Progenitor cell of endocrine pancreas (in vitro differentiated cells): ENCODE results near the gene RPS24. TPM values are rescaled to one million over a fixed set of nuclear protein-coding genes. Genes with fewer than 3 reads are reported as not detected.

ENCODE experiments used
- DNase-seq: peaks from one replicate; pipeline ENCODE4 v3.0.0; 2021; ENCODE audit warnings: low spot score; ENCODE audit not compliant: unreplicated experiment
- H3K27ac Mint-ChIP-seq: 2 replicates; pipeline ENCODE4 v1.8.0; 2021; ENCODE audit warnings: mild to moderate bottlenecking, moderate library complexity, mixed read lengths
- H3K27me3 Mint-ChIP-seq: 2 replicates; pipeline ENCODE4 v1.8.0; 2021; ENCODE audit warnings: mixed read lengths
- H3K36me3 Mint-ChIP-seq: 2 replicates; pipeline ENCODE4 v1.8.0; 2022; ENCODE audit warnings: mixed read lengths; ENCODE audit not compliant: insufficient read depth
- H3K4me1 Mint-ChIP-seq: 2 replicates; pipeline ENCODE4 v1.8.0; 2021; ENCODE audit warnings: low read depth, mixed read lengths
- H3K4me3 Mint-ChIP-seq: 2 replicates; pipeline ENCODE4 v1.8.0; 2021; ENCODE audit warnings: low read depth, mild to moderate bottlenecking, moderate library complexity, mixed read lengths
- H3K9me3 Mint-ChIP-seq: 2 replicates; pipeline ENCODE4 v1.8.0; 2021; ENCODE audit warnings: low read depth, mixed read lengths
- CTCF ChIP-seq: fragments of 200-600 bp; sonication (generic); IDR thresholded peaks from one replicate; pipeline ENCODE4 v1.5.0; 2021; ENCODE audit warnings: antibody characterized with exemption, mild to moderate bottlenecking; ENCODE audit not compliant: unreplicated experiment
- total RNA-seq: library from RNA; stranded (reverse); gene quantifications from 2 replicates; pipeline ENCODE4 v1.2.1, GENCODE V29; 2021

The RPS24 gene
- total RNA-seq, 1 donor from 2014 or later = 1,431 TPM

DNA sequence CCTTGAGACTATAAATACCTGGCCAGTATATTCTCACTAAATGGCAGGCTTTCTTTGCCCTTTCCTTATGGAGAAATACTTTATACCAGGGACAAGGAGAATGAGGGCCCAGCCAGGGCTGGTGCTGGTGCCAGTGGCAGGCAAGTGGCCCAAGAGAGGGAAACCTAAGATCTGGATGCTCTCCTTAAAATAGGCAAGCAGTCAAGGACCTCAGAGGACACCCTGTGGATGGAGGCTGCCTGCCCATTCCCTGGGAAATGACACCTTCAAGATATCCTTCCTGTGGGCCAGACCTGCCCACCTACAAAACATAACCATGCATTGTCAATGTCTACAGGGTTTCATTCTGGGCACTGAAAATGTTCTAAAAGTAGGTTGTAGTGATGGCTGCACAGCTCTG, 33.5 kb upstream of the RPS24 start:
- TF ChIP-seq CTCF = no peak
- Mint-ChIP-seq H3K9me3 (no peaks in the 10 kb centered on the region), H3K36me3 (peaks cover 37% of the 10 kb centered on the region)

DNA sequence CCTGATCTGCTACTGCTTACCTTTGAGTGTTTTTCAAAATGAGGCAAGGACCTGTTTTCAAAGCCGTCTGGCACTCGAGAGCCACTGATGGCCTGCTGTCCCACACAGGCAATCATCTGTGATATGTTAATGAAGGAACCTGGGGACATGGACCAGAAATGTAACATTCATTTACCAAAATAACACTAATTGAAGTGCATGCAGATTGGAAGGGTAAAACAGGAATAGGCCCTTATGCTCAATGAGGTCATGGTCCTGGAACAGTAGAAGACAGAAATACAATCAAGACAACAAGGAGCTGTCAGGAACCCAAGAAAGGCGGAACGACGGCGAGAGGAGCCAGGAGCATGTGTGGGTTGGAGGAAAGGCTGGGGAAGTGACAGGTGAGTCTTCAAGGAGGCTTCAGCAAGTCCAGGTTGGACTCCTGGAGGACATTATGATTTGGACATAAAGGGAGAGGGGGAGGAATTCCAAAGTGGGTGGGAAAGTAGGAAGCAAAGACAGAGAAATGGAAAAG, 32.6 kb upstream of the RPS24 start:
- no peak for TF ChIP-seq CTCF
- DNase-seq = no peak
- H3K27ac Mint-ChIP-seq = no peak overlapping the region
- no peaks in the 10 kb centered on the region for H3K27me3 Mint-ChIP-seq
- H3K4me1 Mint-ChIP-seq = no peaks in the 10 kb centered on the region
- H3K4me3 Mint-ChIP-seq = no peak overlapping the region
- H3K36me3 Mint-ChIP-seq = peaks cover 37% of the 10 kb centered on the region
- no peaks in the 10 kb centered on the region for H3K9me3 Mint-ChIP-seq

More for the DNA sequence above, 33.5 kb upstream of the RPS24 start:
- Mint-ChIP-seq H3K27ac (no peak overlapping the region), H3K4me3 (no peak overlapping the region), H3K27me3 (no peaks in the 10 kb centered on the region), H3K4me1 (no peaks in the 10 kb centered on the region)
- no peak for DNase-seq

- no peak for DNase-seq
- Mint-ChIP-seq H3K27me3 (no peaks in the 10 kb centered on the region), H3K9me3 (no peaks in the 10 kb centered on the region), H3K4me3 (no peak overlapping the region), H3K36me3 (peaks cover 37% of the 10 kb centered on the region), H3K27ac (no peak overlapping the region), H3K4me1 (no peaks in the 10 kb centered on the region)
- no peak for TF ChIP-seq CTCF
These were observed 30.9 kb upstream of the RPS24 start for GRCh38 chr10:78002541-78003288.

DNA sequence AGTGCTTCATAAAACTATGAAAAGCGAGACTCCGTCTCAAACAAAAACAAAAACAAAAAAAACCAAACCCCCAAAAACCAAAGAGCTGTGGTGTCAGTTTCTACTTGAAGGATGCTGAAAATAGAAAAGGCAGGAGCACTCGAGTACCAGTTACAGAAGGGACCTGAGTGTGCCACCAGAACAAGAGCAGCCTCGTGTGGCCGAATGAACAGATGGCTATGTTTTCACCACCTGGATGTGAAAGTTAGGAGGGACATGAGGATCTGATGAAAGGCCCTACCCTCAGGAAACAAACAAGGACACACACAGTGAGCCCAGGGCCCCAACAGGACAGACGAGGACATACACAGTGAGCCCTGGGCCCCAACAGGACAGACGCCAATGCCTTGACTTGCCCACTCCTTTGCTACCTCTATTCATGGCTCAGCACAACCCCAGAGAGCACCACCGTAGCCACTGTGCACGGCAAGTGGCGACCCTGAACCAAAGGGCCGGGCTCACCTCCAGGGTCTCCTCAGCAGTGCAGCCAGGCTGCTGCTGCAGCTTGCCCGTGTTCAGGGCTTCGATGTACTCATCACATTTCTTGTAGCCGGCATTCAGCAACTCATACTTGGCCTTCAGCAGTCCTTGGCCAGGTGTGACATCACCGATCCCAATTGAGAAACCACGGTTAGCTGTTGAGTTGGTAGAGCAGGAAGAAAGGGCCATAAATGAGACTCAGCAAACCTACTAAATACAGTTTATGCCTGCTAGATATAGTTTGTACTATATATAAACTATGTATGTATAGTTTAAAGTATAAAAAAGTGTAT, 29.2 kb upstream of the RPS24 start:
- no peak for DNase-seq
- TF ChIP-seq CTCF = no peak
- Mint-ChIP-seq H3K27ac (peak overlapping the region; percentile 69), H3K36me3 (peaks cover 34% of the 10 kb centered on the region), H3K4me3 (no peak overlapping the region), H3K9me3 (no peaks in the 10 kb centered on the region), H3K4me1 (no peaks in the 10 kb centered on the region), H3K27me3 (no peaks in the 10 kb centered on the region)

DNA sequence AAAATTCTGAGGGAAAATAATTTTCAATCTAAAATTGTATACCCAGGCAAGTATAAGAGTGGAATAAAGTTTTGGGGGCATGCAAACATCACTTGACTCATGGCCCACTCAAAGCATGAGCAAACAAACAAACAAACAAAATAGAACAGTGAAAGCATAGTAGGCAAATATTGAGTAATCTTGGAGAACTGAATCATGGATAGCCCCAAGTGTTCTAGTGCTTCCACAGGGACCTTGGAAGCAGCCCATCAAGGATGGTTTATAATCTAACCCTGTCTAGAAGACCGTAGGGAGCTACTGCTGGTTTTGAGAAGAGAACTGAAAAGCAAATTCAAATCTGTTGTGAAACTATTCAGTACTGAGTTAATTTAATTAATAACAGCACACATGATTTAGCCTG, 26.5 kb upstream of the RPS24 start:
- H3K9me3 Mint-ChIP-seq = no peaks in the 10 kb centered on the region
- H3K27ac Mint-ChIP-seq = no peak overlapping the region
- no peaks in the 10 kb centered on the region for H3K27me3 Mint-ChIP-seq
- DNase-seq = no peak
- no peak overlapping the region for H3K4me3 Mint-ChIP-seq
- peaks cover 29% of the 10 kb centered on the region for H3K36me3 Mint-ChIP-seq
- no peaks in the 10 kb centered on the region for H3K4me1 Mint-ChIP-seq
- no peak for TF ChIP-seq CTCF
